CD14-positive monocyte (primary cell): ENCODE results near the gene ESM1. TPM values are rescaled to one million over a fixed set of nuclear protein-coding genes. Genes with fewer than 3 reads are reported as not detected.
A peak's percentile ranks its signal among the peaks of the same experiment; 100 is the strongest.

Experiments
- DNase-seq, 3 donors: peaks; one replicate each; pipeline ENCODE4 v3.0.0-alpha.2; 2011 to 2022
- H2AFZ ChIP-seq: 2 replicates; pipeline ENCODE4 v1.6.0; 2012; ENCODE audit warnings: mild to moderate bottlenecking, low read depth, low read length, inconsistent platforms; ENCODE audit not compliant: insufficient read depth, poor library complexity, severe bottlenecking
- H3K27ac ChIP-seq, 2 donors: 1 replicate in 1 of 2; 2 replicates in 1 of 2; pipeline ENCODE4 v1.5.1; 2012 to 2013; ENCODE audit warnings: low read length in 2 of 2, control low read depth in 1 of 2, inconsistent platforms in 1 of 2, low read depth in 1 of 2, mild to moderate bottlenecking in 1 of 2
- H3K27me3 ChIP-seq, 2 donors: one replicate each; pipeline versions ENCODE4 v1.6.0 to v1.6.1; 2011 to 2013; ENCODE audit warnings: low read length in 2 of 2; ENCODE audit not compliant: control insufficient read depth in 2 of 2, insufficient read depth in 2 of 2
- H3K36me3 ChIP-seq, 2 donors: replicated peaks in 1 of 2; 1 replicate in 1 of 2; 2 replicates in 1 of 2; pipeline versions ENCODE4 v1.5.1 to v1.6.1; 2012 to 2013; ENCODE audit warnings: low read length in 2 of 2, control low read depth in 1 of 2, inconsistent platforms in 1 of 2, mild to moderate bottlenecking in 1 of 2; ENCODE audit not compliant: insufficient read depth in 2 of 2, control insufficient read depth in 1 of 2
- H3K4me1 ChIP-seq, 2 donors: 1 replicate in 1 of 2; 2 replicates in 1 of 2; pipeline versions ENCODE4 v1.5.1 to v1.6.1; 2012 to 2013; ENCODE audit warnings: low read length in 2 of 2, control low read depth in 1 of 2, inconsistent platforms in 1 of 2, mild to moderate bottlenecking in 1 of 2, moderate library complexity in 1 of 2; ENCODE audit not compliant: insufficient read depth in 2 of 2, control insufficient read depth in 1 of 2
- H3K4me2 ChIP-seq: replicated peaks from 2 replicates; pipeline ENCODE3; 2012; ENCODE audit warnings: low read length, moderate library complexity, mild to moderate bottlenecking; ENCODE audit not compliant: poor library complexity, severe bottlenecking; ENCODE audit errors: extremely low read depth
- H3K4me3 ChIP-seq, 3 experiments: fragments of 200-600 bp in 1 of 3; sonication (generic) in 1 of 3; replicated peaks in 1 of 3; 1 replicate in 2 of 3; 2 replicates in 1 of 3; pipeline ENCODE4 v1.5.1; 2011 to 2013; ENCODE audit warnings: low read length in 3 of 3, mild to moderate bottlenecking in 3 of 3, control low read depth in 2 of 3, low read depth in 2 of 3, inconsistent platforms in 1 of 3, moderate library complexity in 1 of 3
- H3K79me2 ChIP-seq: 2 replicates; pipeline ENCODE4 v1.6.0; 2012; ENCODE audit warnings: mild to moderate bottlenecking, control low read depth, inconsistent platforms, low read length, moderate library complexity; ENCODE audit not compliant: insufficient read depth
- H3K9ac ChIP-seq: 2 replicates; pipeline ENCODE4 v1.6.0; 2017; ENCODE audit warnings: low read length, mild to moderate bottlenecking; ENCODE audit not compliant: insufficient read depth, poor library complexity, severe bottlenecking
- H3K9me3 ChIP-seq, 2 donors: replicated peaks in 1 of 2; 1 replicate in 1 of 2; 2 replicates in 1 of 2; pipeline versions ENCODE4 v1.5.1 to v1.6.1; 2012 to 2013; ENCODE audit warnings: low read length in 2 of 2, control low read depth in 1 of 2; ENCODE audit not compliant: control insufficient read depth in 1 of 2, insufficient read depth in 1 of 2
- H4K20me1 ChIP-seq: 2 replicates; pipeline ENCODE4 v1.6.0; 2012; ENCODE audit warnings: mild to moderate bottlenecking, low read length, control low read depth, moderate library complexity; ENCODE audit not compliant: insufficient read depth
- H3K27ac Mint-ChIP-seq, 7 donors: one replicate each; pipeline ENCODE4 v1.8.0; 2020; ENCODE audit warnings: mild to moderate bottlenecking in 7 of 7, mixed read lengths in 7 of 7, moderate library complexity in 6 of 7, inconsistent platforms in 2 of 7
- H3K27me3 Mint-ChIP-seq, 3 donors: one replicate each; pipeline ENCODE4 v1.8.0; 2021 to 2022; ENCODE audit warnings: low read depth in 3 of 3, mild to moderate bottlenecking in 3 of 3, mixed read lengths in 3 of 3, moderate library complexity in 3 of 3, inconsistent platforms in 1 of 3
- H3K36me3 Mint-ChIP-seq, 2 donors: one replicate each; pipeline ENCODE4 v1.8.0; 2020; ENCODE audit warnings: mixed read lengths in 2 of 2, inconsistent platforms in 1 of 2, mild to moderate bottlenecking in 1 of 2
- H3K4me1 Mint-ChIP-seq: one replicate; pipeline ENCODE4 v1.8.0; 2020; ENCODE audit warnings: mild to moderate bottlenecking, mixed read lengths
- H3K4me3 Mint-ChIP-seq, 2 donors: one replicate each; pipeline ENCODE4 v1.8.0; 2020; ENCODE audit warnings: mild to moderate bottlenecking in 2 of 2, mixed read lengths in 2 of 2, moderate library complexity in 1 of 2
- H3K9me3 Mint-ChIP-seq, 7 donors: one replicate each; pipeline ENCODE4 v1.8.0; 2020 to 2022; ENCODE audit warnings: mixed read lengths in 7 of 7, mild to moderate bottlenecking in 6 of 7, moderate library complexity in 6 of 7, inconsistent platforms in 2 of 7
- CTCF ChIP-seq: fragments of 200-600 bp; IDR thresholded peaks from one replicate; pipeline ENCODE4 v1.8.0; 2022; ENCODE audit warnings: antibody characterized with exemption, mild to moderate bottlenecking
- WGBS: methylation state at CpG from one replicate; pipeline ENCODE4 v1.1.5; 2013; ENCODE audit warnings: missing lambda C conversion rate; ENCODE audit not compliant: insufficient coverage; 5-methylcytosine and 5-hydroxymethylcytosine counted together
- intact Hi-C, 2 donors: fragments of 100-400 bp; cut with micrococcal nuclease; formaldehyde crosslinking; loops; one replicate each; pipeline versions ENCODE4 v1.15.0 to v1.15.1; 2023
- polyA plus RNA-seq, 3 donors: library from polyadenylated mRNA; depleted of rRNA in 1 of 3; unstranded in 2 of 3; stranded (reverse) in 1 of 3; fragments of 300-500 nt in 2 of 3; fragments of >200 nt in 1 of 3; fragmentation: Illumina TruSeq in 2 of 3; gene quantifications; 1 replicate in 2 of 3; 2 replicates in 1 of 3; pipeline ENCODE4 v1.2.3, GENCODE V29; 2012 to 2021

The ESM1 gene
- polyA plus RNA-seq, 3 donors, result not detected

DNA sequence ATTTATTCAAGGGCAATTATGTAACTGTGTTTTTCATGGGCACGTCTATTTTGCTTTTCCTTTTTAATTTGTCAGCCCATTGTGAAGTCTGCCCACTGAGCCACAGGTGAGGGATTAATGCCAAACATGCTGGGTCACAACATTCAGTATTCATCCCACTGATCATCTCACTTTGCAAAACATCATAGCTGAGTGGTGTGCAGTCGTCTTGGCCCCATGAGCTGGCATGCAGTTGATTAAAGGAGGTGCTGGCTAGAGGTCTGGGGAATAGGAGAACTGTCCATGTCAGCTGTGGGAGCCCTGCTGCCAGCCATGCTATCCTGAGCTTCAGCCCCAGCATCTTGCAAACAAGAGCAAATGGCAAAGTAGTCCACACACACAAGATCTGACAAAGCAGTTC, 11.7 kb upstream of the ESM1 start:
- Histone ChIP-seq H3K4me2 (no peak overlapping the region), H3K36me3 (no peaks in the 10 kb centered on the region), H3K27me3 (no peaks in the 10 kb centered on the region), H3K27ac (no peak overlapping the region), H3K9ac (no peak overlapping the region), H3K79me2 (no peaks in the 10 kb centered on the region), H4K20me1 (no peaks in the 10 kb centered on the region), H3K9me3 (no peaks in the 10 kb centered on the region), H3K4me3 (no peak overlapping the region), H2AFZ (no peak overlapping the region), H3K4me1 (no peaks in the 10 kb centered on the region)
- no peaks in the 10 kb centered on the region for H3K36me3 Mint-ChIP-seq
- H3K9me3 Mint-ChIP-seq, result peaks cover 0 to 9% (median 3%) of the 10 kb centered on the region in 7 donors
- intact Hi-C loops, result no loop called here
- no peak overlapping the region for H3K27ac Mint-ChIP-seq
- H3K4me1 Mint-ChIP-seq, result no peaks in the 10 kb centered on the region
- H3K27me3 Mint-ChIP-seq, result peaks cover 0 to 5% (median 3%) of the 10 kb centered on the region in 3 donors
- TF ChIP-seq CTCF, result no peak
- H3K4me3 Mint-ChIP-seq, result no peak overlapping the region
- no peak for DNase-seq
- no CpG with 5 or more reads among the region's 2 CpGs for WGBS

DNA sequence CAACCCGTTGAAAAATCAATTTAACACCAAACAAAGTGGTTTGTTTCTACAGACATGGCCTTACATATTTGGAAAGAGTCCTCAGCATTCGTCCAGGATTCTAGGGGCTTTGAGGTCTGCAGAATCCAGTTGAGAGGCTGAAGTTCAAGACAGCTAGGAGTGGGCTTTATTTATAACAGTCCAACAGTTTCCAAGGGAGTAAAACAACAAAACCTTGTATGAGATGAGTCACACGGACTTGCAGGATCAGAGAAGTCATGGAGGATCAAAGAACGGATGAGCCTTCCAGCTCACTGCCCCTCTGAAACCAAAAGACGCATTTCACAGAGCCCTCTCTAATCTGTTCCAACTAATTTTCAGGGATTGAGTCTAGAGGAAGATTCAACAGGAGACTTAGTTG, 11.1 kb upstream of the ESM1 start:
- Histone ChIP-seq H3K4me1 (no peaks in the 10 kb centered on the region), H3K4me2 (no peak overlapping the region), H2AFZ (no peak overlapping the region), H3K4me3 (no peak overlapping the region), H3K79me2 (no peaks in the 10 kb centered on the region), H4K20me1 (no peaks in the 10 kb centered on the region), H3K9ac (no peak overlapping the region), H3K27me3 (no peaks in the 10 kb centered on the region), H3K27ac (no peak overlapping the region), H3K36me3 (no peaks in the 10 kb centered on the region), H3K9me3 (no peaks in the 10 kb centered on the region)
- Mint-ChIP-seq H3K27ac (peak overlapping the region in 1 of 7 donors; percentile 17), H3K4me1 (no peaks in the 10 kb centered on the region), H3K27me3 (peaks cover 0 to 3% (median 3%) of the 10 kb centered on the region in 3 donors), H3K36me3 (no peaks in the 10 kb centered on the region), H3K9me3 (peaks cover 0 to 9% (median 2%) of the 10 kb centered on the region in 7 donors), H3K4me3 (no peak overlapping the region)
- no CpG with 5 or more reads among the region's 5 CpGs for WGBS
- DNase-seq, result no peak
- intact Hi-C loops, result no loop called here
- TF ChIP-seq CTCF, result no peak
